ENCODE measurements around the gene LMOD2. TPM values are rescaled to one million over a fixed set of nuclear protein-coding genes. Genes with fewer than 3 reads are reported as not detected.
"Not testable (repeated sequence)": the region's sequence is repeated elsewhere in the genome, so short reads cannot be mapped to it uniquely, and the experiment has no call there.

Gene LMOD2
- total and polyA plus RNA-seq, 2 donors (not counting 3 experiments of a cell fraction or from before 2014, with no cell fraction given), result not detected

DNA sequence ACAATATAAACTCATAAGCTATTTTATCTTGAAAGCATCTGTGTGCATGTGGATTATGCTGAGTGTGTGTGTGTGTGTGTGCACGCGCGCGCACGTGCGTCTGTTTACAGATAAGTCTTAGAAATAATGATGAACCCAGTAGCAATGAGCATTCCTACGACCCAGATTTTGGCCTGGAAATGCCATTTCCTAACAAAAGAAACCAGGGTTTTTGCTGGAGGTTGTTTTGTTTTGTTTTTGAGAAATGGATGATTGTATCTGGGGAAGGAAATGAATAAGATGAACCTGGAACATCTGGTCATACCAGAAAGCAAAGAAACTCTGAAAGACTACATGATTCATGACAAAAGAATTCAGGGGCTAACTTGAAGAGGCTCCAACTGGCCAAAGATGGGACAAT is 22.1 kb upstream of the LMOD2 start:
- BruUV-seq (replicated peaks), result no TSS peak
- no peaks in the 10 kb centered on the region for H3K79me2 ChIP-seq (ENCODE audit: control insufficient read depth, insufficient read depth, low read length)
- CTCF ChIA-PET, result interaction anchor here (0.7 to 4.7 kb wide), 11 partner anchors 11 to 238 kb away, joined by 3 to 85 read pairs (median 18); partner anchors contain the start of gene NDUFA5
- FAIRE-seq (peak; percentile 97), DNase-seq (ENCODE audit: low read depth, low spot score) (peak; percentile 93)
- H3K4me2 ChIP-seq (ENCODE audit: insufficient read depth, low read length), result peak overlapping the region; percentile 82
- no peaks in the 10 kb centered on the region for H3K27me3 ChIP-seq (ENCODE audit: control insufficient read depth in 2 of 2, insufficient read depth in 2 of 2, low read length in 2 of 2)
- no peaks in the 10 kb centered on the region for H3K9me3 ChIP-seq (replicated peaks; ENCODE audit: control insufficient read depth, insufficient read depth, low read length)
- no peaks in the 10 kb centered on the region for H3K36me3 ChIP-seq (ENCODE audit: control insufficient read depth in 2 of 2, extremely low read depth in 1 of 2, insufficient read depth in 2 of 2, low read length in 2 of 2)
- intact Hi-C loops (cut with micrococcal nuclease), result loop anchor here (1.0 to 10.0 kb wide), 10 partner anchors 11 to 1721 kb away; partner anchors contain the start of genes IQUB, NDUFA5 and WASL
- dilution Hi-C loops (cut with MboI; ENCODE audit: extremely low pct_ligation_motif_present, low sequenced_read_pairs), result no loop called here
- POLR2A ChIA-PET, result no interaction called here
- H3K9ac ChIP-seq (replicated peaks; ENCODE audit: extremely low read depth, insufficient read depth, low read length), result peak overlapping the region; percentile 53
- H3K4me1 ChIP-seq (ENCODE audit: control insufficient read depth, extremely low read depth, insufficient read depth, low read length), result peaks cover 28% of the 10 kb centered on the region
- peak overlapping the region in 1 of 3 experiments; percentile 8 for H3K4me3 ChIP-seq (replicated peaks in 1 of 3; ENCODE audit: insufficient read depth in 1 of 3, low read depth in 1 of 3, low read length in 3 of 3)
- peak; percentile 83 for TF ChIP-seq POLR2AphosphoS5 (IDR thresholded peaks at IDR 0.05; ENCODE audit: insufficient read depth, low read depth, low read length)
- TF ChIP-seq, protein P1, sequence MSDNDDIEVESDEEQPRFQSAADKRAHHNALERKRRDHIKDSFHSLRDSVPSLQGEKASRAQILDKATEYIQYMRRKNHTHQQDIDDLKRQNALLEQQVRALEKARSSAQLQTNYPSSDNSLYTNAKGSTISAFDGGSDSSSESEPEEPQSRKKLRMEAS (IDR thresholded peaks at IDR 0.05; ENCODE audit: insufficient read depth, insufficient read length), result peak; percentile 95
- TF ChIP-seq, protein P2, sequence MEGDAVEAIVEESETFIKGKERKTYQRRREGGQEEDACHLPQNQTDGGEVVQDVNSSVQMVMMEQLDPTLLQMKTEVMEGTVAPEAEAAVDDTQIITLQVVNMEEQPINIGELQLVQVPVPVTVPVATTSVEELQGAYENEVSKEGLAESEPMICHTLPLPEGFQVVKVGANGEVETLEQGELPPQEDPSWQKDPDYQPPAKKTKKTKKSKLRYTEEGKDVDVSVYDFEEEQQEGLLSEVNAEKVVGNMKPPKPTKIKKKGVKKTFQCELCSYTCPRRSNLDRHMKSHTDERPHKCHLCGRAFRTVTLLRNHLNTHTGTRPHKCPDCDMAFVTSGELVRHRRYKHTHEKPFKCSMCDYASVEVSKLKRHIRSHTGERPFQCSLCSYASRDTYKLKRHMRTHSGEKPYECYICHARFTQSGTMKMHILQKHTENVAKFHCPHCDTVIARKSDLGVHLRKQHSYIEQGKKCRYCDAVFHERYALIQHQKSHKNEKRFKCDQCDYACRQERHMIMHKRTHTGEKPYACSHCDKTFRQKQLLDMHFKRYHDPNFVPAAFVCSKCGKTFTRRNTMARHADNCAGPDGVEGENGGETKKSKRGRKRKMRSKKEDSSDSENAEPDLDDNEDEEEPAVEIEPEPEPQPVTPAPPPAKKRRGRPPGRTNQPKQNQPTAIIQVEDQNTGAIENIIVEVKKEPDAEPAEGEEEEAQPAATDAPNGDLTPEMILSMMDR (IDR thresholded peaks at IDR 0.05; ENCODE audit: extremely low read depth in 1 of 2, insufficient read depth in 1 of 2, low read depth in 1 of 2, low read length in 2 of 2), result no peak
- no peak for TF ChIP-seq POLR2A (IDR thresholded peaks at IDR 0.05; ENCODE audit: low read depth, low read length)
- no peak for TF ChIP-seq EZH2 (IDR thresholded peaks at IDR 0.05; ENCODE audit: borderline replicate concordance, low read depth, low read length, severe bottlenecking)
- peak; percentile 93 for TF ChIP-seq JUN (IDR thresholded peaks at IDR 0.05; ENCODE audit: borderline replicate concordance, insufficient read depth, insufficient read length, low read depth)
- peak; percentile 98 for TF ChIP-seq GATA2 (IDR thresholded peaks at IDR 0.05; ENCODE audit: insufficient read depth, insufficient read length, low read depth, low read length)
- TF ChIP-seq MYC (IDR thresholded peaks at IDR 0.05; ENCODE audit: low read depth, low read length), result peak; percentile 41
- peak; percentile 94 for TF ChIP-seq FOS (IDR thresholded peaks at IDR 0.05; ENCODE audit: borderline replicate concordance, insufficient read depth, low read length)
- H3K27ac ChIP-seq (ENCODE audit: insufficient read depth, low read depth, low read length), result peak overlapping the region; percentile 77
- H2AFZ ChIP-seq (ENCODE audit: low read depth, low read length), result no peak overlapping the region
- no peaks in the 10 kb centered on the region for H3K9me1 ChIP-seq (replicated peaks; ENCODE audit: control insufficient read depth, extremely low read depth, insufficient read depth, low read length)
- H4K20me1 ChIP-seq (replicated peaks; ENCODE audit: control insufficient read depth, extremely low read depth, insufficient read depth, low read length), result no peaks in the 10 kb centered on the region

DNA sequence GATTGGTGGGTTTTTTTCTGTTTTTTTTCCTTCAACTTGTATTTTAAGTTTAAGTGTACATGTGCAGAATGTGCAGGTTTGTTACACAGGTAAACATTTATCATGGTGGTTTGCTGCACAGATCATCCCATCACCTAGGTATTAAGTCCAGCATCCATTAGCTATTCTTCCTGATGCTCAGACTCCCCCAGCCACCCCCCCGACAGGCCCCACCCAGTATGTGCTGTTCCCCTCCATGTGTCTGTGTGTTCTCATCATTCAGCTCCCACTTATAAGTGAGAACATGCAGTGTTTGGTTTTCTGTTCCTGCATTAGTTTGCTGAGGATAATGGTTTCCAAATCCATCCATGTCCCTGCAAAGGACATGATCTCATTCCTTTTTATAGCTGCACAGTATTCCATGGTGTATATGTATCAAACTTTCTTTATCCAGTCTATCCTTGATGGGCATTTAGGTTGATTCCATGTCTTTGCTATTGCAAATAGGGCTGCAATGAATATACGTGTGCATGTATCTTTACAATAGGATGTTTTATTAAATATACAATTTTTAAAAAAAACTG is 21.6 kb upstream of the LMOD2 start:
- FAIRE-seq, result peak; percentile 15
- H3K9me3 ChIP-seq (replicated peaks; ENCODE audit: control insufficient read depth, insufficient read depth, low read length); DNase-seq (ENCODE audit: low read depth, low spot score); BruUV-seq (replicated peaks); dilution Hi-C loops (cut with MboI; ENCODE audit: extremely low pct_ligation_motif_present, low sequenced_read_pairs); H3K4me3 ChIP-seq (replicated peaks in 1 of 3; ENCODE audit: insufficient read depth in 1 of 3, low read depth in 1 of 3, low read length in 3 of 3); POLR2A ChIA-PET; H3K27me3 ChIP-seq (ENCODE audit: control insufficient read depth in 2 of 2, insufficient read depth in 2 of 2, low read length in 2 of 2); H2AFZ ChIP-seq (ENCODE audit: low read depth, low read length); H4K20me1 ChIP-seq (replicated peaks; ENCODE audit: control insufficient read depth, extremely low read depth, insufficient read depth, low read length); H3K9me1 ChIP-seq (replicated peaks; ENCODE audit: control insufficient read depth, extremely low read depth, insufficient read depth, low read length); H3K79me2 ChIP-seq (ENCODE audit: control insufficient read depth, insufficient read depth, low read length); H3K36me3 ChIP-seq (ENCODE audit: control insufficient read depth in 2 of 2, extremely low read depth in 1 of 2, insufficient read depth in 2 of 2, low read length in 2 of 2): not testable (repeated sequence)
- peak overlapping the region; percentile 37 for H3K9ac ChIP-seq (replicated peaks; ENCODE audit: extremely low read depth, insufficient read depth, low read length)
- H3K27ac ChIP-seq (ENCODE audit: insufficient read depth, low read depth, low read length), result peak overlapping the region; percentile 77
- peak overlapping the region; percentile 82 for H3K4me2 ChIP-seq (ENCODE audit: insufficient read depth, low read length)
- intact Hi-C loops (cut with micrococcal nuclease), result loop anchor here (10.0 kb wide), 1 partner anchor 1721 kb away; no protein-coding TSS in a partner anchor
- H3K4me1 ChIP-seq (ENCODE audit: control insufficient read depth, extremely low read depth, insufficient read depth, low read length), result peaks cover 28% of the 10 kb centered on the region
- CTCF ChIA-PET, result interaction anchor here (0.7 to 4.7 kb wide), 10 partner anchors 11 to 237 kb away, joined by 3 to 85 read pairs (median 22); no protein-coding TSS in a partner anchor
